GM21825 (cell line): Measurements from ENCODE around the gene POTEF.
"Not testable (repeated sequence)": the region's sequence is repeated elsewhere in the genome, so short reads cannot be mapped to it uniquely, and the experiment has no call there.

Source experiments
- ATAC-seq: cut with Tn5 transposase; IDR thresholded peaks from one replicate; pipeline ENCODE4 v1.9.1; 2021; ENCODE audit warnings: mild to moderate bottlenecking, moderate library complexity; ENCODE audit not compliant: unreplicated experiment

Gene POTEF

DNA sequence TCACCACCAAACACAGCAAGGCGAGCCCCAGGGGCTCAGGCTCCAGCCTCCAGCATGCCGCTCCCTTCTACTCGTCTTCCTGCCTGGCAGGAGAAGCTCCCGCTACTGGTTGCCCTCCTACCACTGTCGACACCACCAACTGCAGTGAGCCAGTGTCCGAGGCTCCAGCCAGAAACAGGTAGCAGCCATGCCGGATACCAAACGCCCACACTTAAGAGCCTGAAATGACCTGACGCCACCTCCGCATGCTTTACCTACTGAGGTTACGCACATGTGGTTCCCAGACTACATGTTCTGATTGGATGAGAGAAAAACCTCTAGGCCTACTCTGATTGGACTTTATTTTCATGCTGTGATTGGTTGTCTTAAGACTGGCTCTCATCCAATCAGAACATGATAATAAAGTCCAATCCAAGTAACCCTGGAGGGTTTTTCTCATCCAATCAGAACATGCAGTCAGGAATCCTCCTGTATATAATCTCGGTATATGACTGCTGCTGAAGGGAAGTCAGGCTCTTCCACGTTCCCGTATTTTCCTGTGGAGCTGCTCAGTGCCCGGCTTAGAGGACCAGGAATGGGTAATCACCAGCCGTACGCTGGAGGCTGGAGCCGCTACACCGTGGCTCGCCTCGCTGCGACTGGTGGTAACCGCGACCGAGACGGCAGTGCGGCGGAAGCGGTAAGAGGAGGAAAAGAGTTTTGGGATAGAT, at the start of gene POTEF:
TSS of gene POTEF (minus strand) at position 103 of the 710 bp plus-strand sequence. CDS start 8,707 bp downstream, outside the sequence.
- not testable (repeated sequence) for ATAC-seq

- ATAC-seq = not testable (repeated sequence)
These were observed 45.8 kb upstream of the POTEF start for GRCh38 chr2:130174866-130175265.

- no peak for ATAC-seq
These were observed 40.9 kb upstream of the POTEF start for GRCh38 chr2:130169896-130170295.

GRCh38 chr2:130169163-130169562, 40.1 kb upstream of the POTEF start:
- ATAC-seq = not testable (repeated sequence)

DNA sequence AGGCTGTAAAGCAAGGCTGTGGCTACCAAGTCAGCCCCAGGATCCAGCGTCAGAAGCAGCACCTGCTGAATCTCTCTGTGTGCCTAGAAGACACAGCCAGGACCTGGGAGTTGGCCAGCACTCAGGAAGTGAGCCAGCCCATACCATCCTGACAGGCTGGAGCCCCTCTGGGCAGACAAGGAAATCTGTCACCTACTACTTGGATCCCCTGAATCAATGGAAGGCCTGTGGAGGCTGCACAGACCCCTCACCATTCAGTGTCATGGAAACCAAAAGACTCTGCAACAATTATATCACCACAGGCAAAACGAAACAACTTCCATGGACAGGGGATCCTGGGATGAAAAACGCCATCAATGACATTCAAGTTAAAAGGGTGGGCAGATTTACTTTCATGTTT, 37.6 kb upstream of the POTEF start:
- not testable (repeated sequence) for ATAC-seq

DNA sequence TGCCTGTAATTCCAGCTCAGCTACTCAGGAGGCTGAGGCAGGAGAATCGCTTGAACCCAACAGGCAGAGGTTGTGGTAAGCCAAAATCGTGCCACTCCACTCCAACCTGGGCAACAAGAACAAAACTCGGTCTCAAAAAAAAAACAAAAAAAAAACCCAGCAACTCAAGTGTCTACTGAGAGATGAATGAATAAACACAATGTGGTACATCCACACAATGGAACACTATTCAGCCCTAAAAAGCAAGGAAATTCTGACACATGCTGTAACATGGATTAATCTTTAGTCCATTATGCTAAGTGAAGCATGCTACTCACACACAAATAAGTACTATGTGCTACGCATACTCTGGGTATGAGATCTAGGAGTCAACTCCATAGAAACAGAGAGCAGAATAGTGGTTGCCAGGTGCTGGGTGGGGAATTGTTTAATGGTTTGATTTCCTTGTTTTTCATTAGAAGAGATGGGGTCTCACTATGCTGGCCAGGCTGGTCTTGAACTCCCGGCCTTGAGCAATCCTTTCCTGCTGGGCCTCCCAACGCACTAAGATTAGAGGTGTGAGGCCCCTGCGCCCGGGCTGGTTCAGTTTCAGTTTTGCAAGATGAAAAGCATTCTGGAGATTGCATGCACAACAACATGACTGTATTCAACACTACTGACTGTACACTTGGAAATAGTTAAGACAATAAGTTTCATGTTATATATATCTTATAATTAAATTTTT, 36.4 kb upstream of the POTEF start:
- no peak for ATAC-seq

DNA sequence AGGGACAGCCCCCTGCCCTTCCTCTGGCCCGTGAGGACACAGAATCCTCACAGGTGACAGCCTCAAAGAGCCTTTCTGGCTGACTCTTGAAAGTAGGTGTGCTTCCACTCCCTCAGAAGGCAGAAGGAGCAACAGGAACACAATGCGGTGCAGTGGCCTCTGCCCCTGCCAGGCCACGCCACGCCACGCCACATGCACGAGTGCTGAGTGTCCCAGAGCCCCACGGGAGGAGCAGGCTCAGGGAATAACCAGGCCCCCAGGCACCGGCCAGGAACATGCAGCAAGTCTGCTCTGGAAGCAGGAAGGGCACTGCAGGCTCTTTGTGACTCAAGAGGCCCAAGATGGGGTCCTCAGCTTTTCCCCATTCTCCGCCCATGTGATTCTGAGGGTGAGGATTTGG, 33.9 kb upstream of the POTEF start:
- ATAC-seq = no peak

DNA sequence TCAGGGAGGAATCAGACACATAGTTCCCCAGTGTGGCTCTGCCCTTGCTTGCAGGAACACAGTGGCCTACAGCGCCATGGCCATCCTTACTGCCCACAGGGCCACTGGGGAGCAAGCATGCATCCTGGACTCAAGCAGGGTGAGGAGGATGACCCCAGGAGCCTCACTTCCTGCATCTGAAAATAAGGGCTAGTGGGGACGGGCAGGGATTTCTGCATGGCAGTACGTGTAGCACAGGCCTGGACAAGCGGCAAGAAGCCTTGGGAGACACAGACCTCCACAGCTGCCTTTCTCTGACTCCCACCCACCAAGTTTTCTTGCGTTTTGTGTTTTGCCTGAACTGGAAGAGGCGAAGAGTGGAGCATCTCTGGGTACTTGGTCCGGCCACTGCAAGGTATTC, 33.5 kb upstream of the POTEF start:
- ATAC-seq = not testable (repeated sequence)

DNA sequence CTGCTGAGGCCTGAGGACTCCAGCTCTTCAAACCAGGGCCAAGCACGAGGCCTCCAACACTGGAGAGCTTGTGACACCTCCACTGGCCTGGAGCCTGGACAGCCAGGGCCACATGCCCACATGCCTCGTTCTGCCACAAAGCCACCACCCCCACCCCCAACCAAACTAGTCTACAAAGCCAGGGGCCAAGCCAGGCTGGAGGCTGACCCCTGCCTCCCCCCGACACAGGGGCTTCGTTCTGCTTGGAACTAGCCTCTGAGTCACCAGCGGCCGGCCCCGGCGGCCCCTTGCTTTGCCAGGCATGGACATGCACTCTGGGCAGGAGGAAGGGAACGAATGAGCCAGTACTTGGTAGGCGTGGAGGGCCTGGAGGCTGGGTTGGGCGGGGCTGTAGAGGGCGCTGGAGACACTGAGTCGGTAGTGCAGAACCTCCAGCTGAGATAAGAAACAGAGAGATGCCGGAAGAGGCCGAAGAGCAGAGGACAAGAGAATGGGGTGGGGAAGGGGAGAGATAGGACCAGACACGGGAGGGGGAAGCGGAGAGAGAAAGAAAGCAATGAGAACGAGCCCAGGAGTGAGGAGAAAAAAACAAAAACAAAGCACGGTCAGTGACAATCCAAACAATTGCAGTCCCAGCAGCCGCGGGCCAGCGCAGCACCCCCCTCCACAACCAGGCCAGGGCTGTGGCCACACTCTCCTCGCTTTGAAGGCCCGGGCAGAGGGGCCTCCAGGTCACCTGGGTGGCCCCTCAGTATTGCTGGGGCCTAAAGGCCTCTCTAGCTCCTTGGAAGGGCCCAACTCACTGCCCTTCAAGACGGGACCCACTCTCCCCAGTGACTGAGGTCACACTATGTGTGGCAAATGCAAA, 32.0 kb upstream of the POTEF start:
- ATAC-seq = not testable (repeated sequence)

- no peak for ATAC-seq
These were observed 31.1 kb upstream of the POTEF start for GRCh38 chr2:130160131-130160530.

DNA sequence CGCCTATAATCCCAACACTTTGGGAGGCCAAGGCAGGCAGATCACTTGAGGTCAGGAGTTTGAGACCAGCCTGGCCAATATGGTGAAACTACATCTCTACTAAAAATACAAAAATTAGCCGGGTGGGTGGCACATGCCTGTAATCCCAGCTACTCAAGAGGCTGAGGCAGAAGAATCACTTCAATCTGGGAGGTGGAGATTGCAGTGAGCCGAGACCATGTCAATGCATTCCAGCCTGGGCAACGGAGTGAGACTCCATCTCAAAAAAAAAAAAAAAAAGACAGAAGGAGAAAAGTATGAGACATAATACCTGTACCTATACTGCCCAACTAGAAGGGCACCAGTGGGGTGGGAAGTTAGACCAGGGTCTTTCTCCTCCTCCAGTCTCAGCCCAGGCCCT, 30.4 kb upstream of the POTEF start:
- ATAC-seq = not testable (repeated sequence)

- ATAC-seq = no peak
These were observed 29.6 kb upstream of the POTEF start for GRCh38 chr2:130158631-130159030.

DNA sequence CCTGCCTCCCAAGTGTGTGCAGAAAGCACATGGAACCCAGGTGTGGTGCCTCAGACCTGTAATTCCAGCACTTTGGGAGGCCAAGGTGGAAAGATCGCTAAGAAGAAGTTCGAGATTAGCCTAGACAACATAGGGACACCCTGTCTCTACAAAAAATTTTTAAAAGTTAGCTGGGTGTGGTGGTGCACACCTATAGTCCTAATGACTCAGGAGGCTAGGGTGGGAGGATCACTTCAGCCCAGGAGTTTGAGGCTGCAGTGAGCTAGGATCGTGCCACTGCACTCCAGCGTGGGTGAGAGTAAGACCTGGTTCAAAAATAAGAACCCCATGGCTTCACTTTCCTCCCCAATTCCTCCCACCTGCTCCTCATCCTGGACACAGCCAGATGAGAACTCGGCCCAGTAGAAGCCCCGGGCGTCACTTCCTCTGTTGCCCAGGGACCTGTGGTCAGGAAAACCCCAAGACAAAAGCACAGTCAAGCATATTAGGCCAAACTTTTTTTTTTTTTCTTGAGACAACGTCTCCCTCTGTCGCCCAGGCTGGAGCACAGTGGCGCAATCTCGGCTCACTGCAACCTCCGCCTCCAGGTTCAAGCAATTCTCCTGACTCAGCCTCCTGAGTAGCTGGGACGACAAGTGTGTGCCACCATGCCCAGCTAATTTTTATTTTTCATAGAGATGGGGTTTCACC, 28.9 kb upstream of the POTEF start:
- ATAC-seq = peak; percentile 87

DNA sequence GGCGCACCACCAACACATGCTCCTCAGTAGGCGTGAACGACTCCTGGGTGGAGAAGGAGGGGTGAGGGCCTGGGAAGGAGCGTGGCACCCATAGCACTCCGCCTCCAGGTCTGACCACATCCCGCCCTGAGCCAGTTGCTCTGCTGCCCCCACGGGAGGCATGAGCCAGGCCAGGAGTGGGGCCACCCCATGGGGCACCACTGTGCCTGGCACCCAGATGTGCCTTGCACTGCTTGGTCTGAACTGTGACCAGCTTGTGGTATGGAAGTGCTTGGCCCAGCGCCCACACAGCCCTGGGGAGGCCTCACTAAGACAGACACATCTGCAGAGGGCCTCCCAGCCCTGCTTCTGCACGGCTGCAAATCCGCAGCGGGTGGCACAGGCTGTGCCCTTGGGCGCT, 28.3 kb upstream of the POTEF start:
- ATAC-seq = peak; percentile 34

DNA sequence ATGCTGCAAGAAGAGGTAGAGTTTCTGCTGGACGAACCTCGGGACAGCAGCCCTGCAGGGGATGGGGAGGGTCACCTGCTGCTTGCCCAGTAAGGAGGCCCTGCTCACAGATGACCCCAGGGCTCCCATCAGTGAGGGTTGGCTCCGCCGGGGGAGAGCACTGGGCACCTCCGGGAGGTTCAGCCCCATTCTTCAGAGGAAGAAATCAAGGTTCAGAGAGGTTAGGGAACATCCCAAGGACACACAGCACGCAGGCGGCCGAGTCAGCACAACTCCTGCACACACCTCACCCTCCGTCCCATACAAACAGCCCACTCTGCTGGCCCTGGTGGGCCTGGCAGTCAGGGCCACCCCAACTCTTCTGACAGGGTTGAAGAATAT, 27.6 kb upstream of the POTEF start:
- no peak for ATAC-seq

GRCh38 chr2:130155956-130156623, 27.1 kb upstream of the POTEF start:
- not testable (repeated sequence) for ATAC-seq

- ATAC-seq = no peak
These were observed 26.0 kb upstream of the POTEF start for GRCh38 chr2:130154773-130155765.

DNA sequence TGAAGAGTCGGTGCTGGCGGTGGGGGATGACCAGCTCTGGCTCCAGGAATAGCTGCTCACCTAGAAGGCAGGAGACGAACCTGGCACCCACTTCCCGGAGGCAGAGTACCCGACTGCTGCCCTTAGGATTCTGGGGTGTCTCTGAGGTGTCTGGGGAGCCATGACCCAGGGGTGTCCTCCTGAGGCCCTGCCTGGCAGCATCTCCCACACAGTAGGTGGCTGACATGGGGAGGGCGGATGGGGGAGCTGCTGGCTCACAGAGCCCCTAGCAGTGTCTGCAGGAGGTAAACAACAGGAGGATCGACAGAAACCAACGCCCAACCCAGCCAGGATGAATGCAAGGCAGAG, 25.4 kb upstream of the POTEF start:
- not testable (repeated sequence) for ATAC-seq
